ENCODE measurements around the gene TRDMT1. TPM values are rescaled to one million over a fixed set of nuclear protein-coding genes. Genes with fewer than 3 reads are reported as not detected.

Gene TRDMT1
- total and polyA plus RNA-seq, 12 donors: 1.3 to 10.5 (median 4.9) TPM

- H3K27me3 ChIP-seq: no peaks in the 10 kb centered on the region
- 87 to 96% (median 91%) methylated on average over 4 of the region's 4 CpGs for WGBS, 4 donors
- DNase-seq: no peak
- TF ChIP-seq POLR2A (IDR thresholded peaks at IDR 0.05): no peak
- no peak for TF ChIP-seq CTCF (IDR thresholded peaks at IDR 0.05)
- peaks cover 0 to 10% of the 10 kb centered on the region in 2 donors for H3K4me1 ChIP-seq (replicated peaks in 1 of 2)
- no peaks in the 10 kb centered on the region for H3K9me3 ChIP-seq (replicated peaks in 1 of 3)
- H3K36me3 ChIP-seq (replicated peaks in 1 of 2): peaks cover 0 to 50% of the 10 kb centered on the region in 2 donors
- H3K27ac ChIP-seq: no peak overlapping the region
- intact Hi-C loops (cut with DNase I): no loop called here
- no peak overlapping the region for H3K4me3 ChIP-seq
Measured at GRCh38 chr10:17237915-17238444, 36.5 kb upstream of the TRDMT1 start.

- Histone ChIP-seq H3K27ac (no peak overlapping the region), H3K36me3 (replicated peaks in 1 of 2) (peaks cover 0 to 58% of the 10 kb centered on the region in 2 donors)
- TF ChIP-seq POLR2A (IDR thresholded peaks at IDR 0.05) (no peak), CTCF (IDR thresholded peaks at IDR 0.05) (no peak)
Measured at GRCh38 chr10:17237149-17237527, 35.7 kb upstream of the TRDMT1 start.

DNA sequence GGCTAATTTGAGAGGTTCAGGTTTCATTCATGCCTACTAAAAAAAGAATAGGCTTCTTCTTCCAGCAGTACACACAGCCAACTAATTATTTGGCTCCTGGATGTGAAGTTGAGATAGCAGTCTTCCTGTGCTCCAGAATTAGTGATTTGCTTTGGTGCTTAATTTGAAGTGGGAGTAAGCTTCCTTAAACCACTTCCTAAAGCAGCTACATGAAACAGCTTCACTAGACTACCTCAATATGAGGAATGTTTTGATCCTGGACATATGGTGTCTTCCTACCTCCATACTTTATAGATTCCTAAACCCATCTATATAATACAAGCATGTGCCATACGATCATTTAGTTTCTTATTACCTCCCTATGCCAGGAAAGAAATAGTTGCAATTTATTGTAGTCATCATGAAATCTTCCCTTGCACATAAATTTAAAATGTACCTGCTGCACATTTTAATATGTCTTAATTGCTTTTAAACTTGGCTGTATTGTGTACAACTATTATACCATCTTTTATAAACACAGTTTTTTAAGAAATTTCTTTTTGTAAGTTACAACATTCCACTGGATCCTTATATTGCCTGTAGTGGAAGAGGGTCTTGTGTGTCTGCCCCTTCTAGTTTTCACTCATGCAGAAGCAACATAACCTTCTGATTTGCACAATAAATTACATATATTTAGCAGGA is 35.1 kb upstream of the TRDMT1 start:
- WGBS, 4 donors: 35 to 87% (median 80%) methylated on average over 1 of the region's 1 CpG
- Histone ChIP-seq H3K36me3 (replicated peaks in 1 of 2) (peaks cover 0 to 63% of the 10 kb centered on the region in 2 donors), H3K4me1 (replicated peaks in 1 of 2) (peaks cover 0 to 21% of the 10 kb centered on the region in 2 donors), H3K4me3 (no peak overlapping the region), H3K27ac (no peak overlapping the region), H3K9me3 (replicated peaks in 1 of 3) (no peaks in the 10 kb centered on the region), H3K27me3 (no peaks in the 10 kb centered on the region)
- no peak for DNase-seq
- intact Hi-C loops (cut with DNase I): no loop called here
- TF ChIP-seq POLR2A (IDR thresholded peaks at IDR 0.05) (no peak), CTCF (IDR thresholded peaks at IDR 0.05) (no peak)

More at GRCh38 chr10:17237149-17237527, 35.7 kb upstream of the TRDMT1 start:
- DNase-seq: no peak
- no peaks in the 10 kb centered on the region for H3K9me3 ChIP-seq (replicated peaks in 1 of 3)
- peaks cover 0 to 16% of the 10 kb centered on the region in 2 donors for H3K4me1 ChIP-seq (replicated peaks in 1 of 2)
- no peaks in the 10 kb centered on the region for H3K27me3 ChIP-seq
- H3K4me3 ChIP-seq: no peak overlapping the region
- WGBS, 4 donors: 79 to 87% (median 85%) methylated on average over 5 of the region's 5 CpGs
- intact Hi-C loops (cut with DNase I): no loop called here

DNA sequence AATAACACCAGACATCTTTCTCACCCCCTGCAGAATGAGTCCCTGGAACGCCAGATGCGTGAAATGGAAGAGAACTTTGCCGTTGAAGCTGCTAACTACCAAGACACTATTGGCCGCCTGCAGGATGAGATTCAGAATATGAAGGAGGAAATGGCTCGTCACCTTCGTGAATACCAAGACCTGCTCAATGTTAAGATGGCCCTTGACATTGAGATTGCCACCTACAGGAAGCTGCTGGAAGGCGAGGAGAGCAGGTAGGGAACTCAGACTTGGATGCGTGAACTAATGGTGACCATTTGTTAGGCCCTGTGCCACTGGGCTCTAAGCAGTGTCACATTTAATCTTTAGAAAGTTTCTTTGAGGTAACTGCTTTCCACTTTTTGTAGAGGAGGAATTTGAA is 33.7 kb upstream of the TRDMT1 start:
- Histone ChIP-seq H3K36me3 (replicated peaks in 1 of 2) (peaks cover 0 to 65% of the 10 kb centered on the region in 2 donors), H3K27me3 (no peaks in the 10 kb centered on the region), H3K4me1 (replicated peaks in 1 of 2) (peaks cover 0 to 31% of the 10 kb centered on the region in 2 donors), H3K27ac (no peak overlapping the region), H3K4me3 (no peak overlapping the region), H3K9me3 (replicated peaks in 1 of 3) (no peaks in the 10 kb centered on the region)
- no peak for DNase-seq
- WGBS, 4 donors: 76 to 89% (median 86%) methylated on average over 8 of the region's 8 CpGs
- no peak for TF ChIP-seq POLR2A (IDR thresholded peaks at IDR 0.05)
- TF ChIP-seq CTCF (IDR thresholded peaks at IDR 0.05): no peak
- intact Hi-C loops (cut with DNase I): no loop called here

Measured in adrenal gland (tissue), 12 donors.